K562 (cell line): ENCODE results near the gene EPB41L4B. TPM values are rescaled to one million over a fixed set of nuclear protein-coding genes. Genes with fewer than 3 reads are reported as not detected.

ENCODE experiments used
- ATAC-seq: fragments of 200-7000 bp; cut with Tn5 transposase; 3 replicates; pipeline ENCODE4 v1.9.1; 2020; ENCODE audit warnings: moderate library complexity
- BruUV-seq: library from RNA; stranded (reverse); fragments of 400-500 nt; replicated peaks from 2 replicates; lab custom pipeline; 2021; lab: Mats Ljungman, UMichigan
- CTCF ChIA-PET: fragments of 300-600 bp; formaldehyde crosslinking; extraction: SDS; loops from one replicate; lab custom pipeline; 2021; ENCODE audit warnings: low intra/inter-chr PET ratio; lab: Yijun Ruan, JAX
- POLR2A ChIA-PET: fragments of 300-600, 350-650 bp; sonication (Branson Sonifier 250); formaldehyde crosslinking; extraction: SDS; loops from one replicate; lab custom pipeline; 2021; ENCODE audit warnings: antibody characterized with exemption, inconsistent platforms; lab: Yijun Ruan, JAX
- DNase-seq, 4 experiments: peaks; one replicate each; pipeline versions ENCODE4 v3.0.0 to v3.0.0-alpha.2; 2011 to 2018; ENCODE audit warnings: low spot score in 3 of 4, mixed read lengths in 3 of 4; ENCODE audit errors: extremely low read depth in 1 of 4
- FAIRE-seq: peaks from 2 replicates; lab custom pipeline; 2011; peaks lifted over from hg19 to GRCh38; lab: Jason Lieb, UNC
- H2AFZ ChIP-seq: 2 replicates; pipeline ENCODE4 v1.6.0; 2011; ENCODE audit warnings: low read depth, low read length, control low read depth, inconsistent platforms
- H3K27ac ChIP-seq: fragments of 200-600 bp; 3 replicates; pipeline ENCODE4 v1.8.0; 2011; ENCODE audit warnings: low read depth, mild to moderate bottlenecking, control low read depth, inconsistent platforms, low read length, moderate library complexity, mixed read lengths; ENCODE audit errors: extremely low read depth
- H3K27me3 ChIP-seq, 2 experiments: fragments of 300-600 bp in 1 of 2; 2 replicates in 1 of 2; 3 replicates in 1 of 2; pipeline versions ENCODE4 v1.6.0 to v1.8.0; 2011; ENCODE audit warnings: inconsistent platforms in 2 of 2, low read length in 2 of 2, mild to moderate bottlenecking in 1 of 2, mixed read lengths in 1 of 2, moderate library complexity in 1 of 2; ENCODE audit not compliant: control insufficient read depth in 2 of 2, insufficient read depth in 2 of 2
- H3K36me3 ChIP-seq: fragments of 300-600 bp; 3 replicates; pipeline ENCODE4 v1.8.0; 2011; ENCODE audit warnings: mild to moderate bottlenecking, low read length, inconsistent platforms; ENCODE audit not compliant: control insufficient read depth, insufficient read depth
- H3K4me1 ChIP-seq, 2 experiments: fragments of 200-600 bp in 1 of 2; replicated peaks in 1 of 2; 2 replicates in 1 of 2; 3 replicates in 1 of 2; pipeline versions ENCODE4 v1.5.1 to v1.8.0; 2011; ENCODE audit warnings: inconsistent platforms in 2 of 2, low read length in 2 of 2, mild to moderate bottlenecking in 1 of 2, mixed read lengths in 1 of 2, moderate library complexity in 1 of 2; ENCODE audit not compliant: control insufficient read depth in 2 of 2, insufficient read depth in 2 of 2
- H3K4me2 ChIP-seq: 2 replicates; pipeline ENCODE4 v1.6.1; 2011; ENCODE audit warnings: low read length, control low read depth, inconsistent platforms, mixed read lengths; ENCODE audit not compliant: insufficient read depth
- H3K4me3 ChIP-seq: fragments of 200-600 bp; sonication (generic), shearing (Covaris generic); 2 replicates; pipeline ENCODE4 v1.5.1; 2016; ENCODE audit warnings: control low read depth, inconsistent platforms
- H3K79me2 ChIP-seq: fragments of 200-600 bp; 3 replicates; pipeline ENCODE4 v1.8.0; 2011; ENCODE audit warnings: low read length, inconsistent platforms; ENCODE audit not compliant: control insufficient read depth, insufficient read depth
- H3K9ac ChIP-seq, 2 experiments: 2 replicates each; pipeline versions ENCODE4 v1.6.0 to v1.6.1; 2011; ENCODE audit warnings: low read depth in 2 of 2, low read length in 2 of 2, control low read depth in 1 of 2, inconsistent platforms in 1 of 2, mild to moderate bottlenecking in 1 of 2, mixed read lengths in 1 of 2; ENCODE audit not compliant: insufficient read depth in 1 of 2
- H3K9me1 ChIP-seq: one replicate; pipeline ENCODE4 v1.6.0; 2011; ENCODE audit warnings: inconsistent platforms, mild to moderate bottlenecking, low read length, moderate library complexity; ENCODE audit not compliant: control insufficient read depth, insufficient read depth
- H3K9me3 ChIP-seq: replicated peaks from 2 replicates; pipeline ENCODE4 v1.5.1; 2011; ENCODE audit warnings: low read depth, low read length, inconsistent platforms; ENCODE audit not compliant: control insufficient read depth, insufficient read depth
- H4K20me1 ChIP-seq: replicated peaks from 2 replicates; pipeline ENCODE4 v1.6.1; 2011; ENCODE audit warnings: low read length, inconsistent platforms, mixed read lengths; ENCODE audit not compliant: control insufficient read depth, insufficient read depth
- ADNP ChIP-seq: fragments of 200-800 bp; sonication (Bioruptor generic); IDR thresholded peaks from 2 replicates; pipeline ENCODE4 v1.6.1; 2016; ENCODE audit warnings: missing genetic modification characterization, missing compliant biosample characterization
- HES1 ChIP-seq: fragments of 450-650 bp; IDR thresholded peaks from 2 replicates; pipeline ENCODE4 v1.6.1; 2016; ENCODE audit warnings: low read depth, mild to moderate bottlenecking, moderate library complexity
- HNRNPUL1 ChIP-seq: fragments of 200-400 bp; formaldehyde crosslinking; IDR thresholded peaks from 2 replicates; pipeline ENCODE4 v1.6.1; 2017; ENCODE audit warnings: low read length
- IRF1 ChIP-seq: sonication (generic); formaldehyde crosslinking; IDR thresholded peaks from 2 replicates; pipeline ENCODE4 v1.8.0; 2022; ENCODE audit warnings: missing genetic modification reagents, mild to moderate bottlenecking, borderline replicate concordance
- KDM1A ChIP-seq, 2 experiments: fragments of 450-650 bp; IDR thresholded peaks; 2 replicates each; pipeline ENCODE4 v1.6.1; 2016; ENCODE audit warnings: mild to moderate bottlenecking in 2 of 2
- LEF1 ChIP-seq: fragments of 450-650 bp; IDR thresholded peaks from 2 replicates; pipeline ENCODE4 v1.6.1; 2016; ENCODE audit warnings: mild to moderate bottlenecking
- MAFK ChIP-seq: IDR thresholded peaks from 2 replicates; pipeline ENCODE4 v1.6.1; 2011; ENCODE audit warnings: low read length, improper control_type of control experiment
- MCM5 ChIP-seq: fragments of 450-650 bp; IDR thresholded peaks from 2 replicates; pipeline ENCODE4 v1.6.1; 2016; ENCODE audit warnings: low read depth
- NCOA4 ChIP-seq: fragments of 450-650 bp; IDR thresholded peaks from 2 replicates; pipeline ENCODE4 v1.6.1; 2018; ENCODE audit warnings: mild to moderate bottlenecking; ENCODE audit not compliant: partially characterized antibody
- PRMT5 ChIP-seq: sonication (generic); formaldehyde crosslinking; IDR thresholded peaks from 2 replicates; pipeline ENCODE4 v1.5.0; 2020; ENCODE audit warnings: missing genetic modification reagents
- SLC30A9 ChIP-seq: fragments of 250-450 bp; sonication (Bioruptor Pico); IDR thresholded peaks from 2 replicates; pipeline ENCODE4 v1.8.0; 2022; ENCODE audit warnings: mild to moderate bottlenecking, moderate library complexity
- SMAD3 ChIP-seq: fragments of 450-650 bp; formaldehyde crosslinking; conservative IDR thresholded peaks from 2 replicates; pipeline ENCODE4 v1.4.0; 2020; ENCODE audit warnings: mild to moderate bottlenecking
- SREBF1 ChIP-seq: fragments of 150-350 bp; IDR thresholded peaks from 2 replicates; pipeline ENCODE4 v1.6.1; 2014; ENCODE audit warnings: antibody characterized with exemption, low read depth, low read length, borderline replicate concordance
- TEAD4 ChIP-seq, 2 experiments: sonication (generic) in 1 of 2; formaldehyde crosslinking in 1 of 2; IDR thresholded peaks; 2 replicates each; pipeline versions ENCODE4 v1.6.1 to v1.8.0; 2012 to 2022; ENCODE audit warnings: borderline replicate concordance in 1 of 2, inconsistent platforms in 1 of 2, low read length in 1 of 2, mild to moderate bottlenecking in 1 of 2, missing genetic modification reagents in 1 of 2
- USF2 ChIP-seq: sonication (generic); formaldehyde crosslinking; IDR thresholded peaks from 2 replicates; pipeline ENCODE4 v1.5.0; 2020; ENCODE audit warnings: missing genetic modification reagents
- ZBTB8A ChIP-seq: fragments of 450-650 bp; IDR thresholded peaks from 2 replicates; pipeline ENCODE4 v1.6.1; 2018; ENCODE audit warnings: mild to moderate bottlenecking, moderate library complexity; ENCODE audit not compliant: partially characterized antibody
- ZEB2 ChIP-seq: fragments of 450-650 bp; IDR thresholded peaks from 2 replicates; pipeline ENCODE4 v1.6.1; 2016
- ZNF212 ChIP-seq: fragments of 450-650 bp; formaldehyde crosslinking; IDR thresholded peaks from 2 replicates; pipeline ENCODE4 v1.4.0; 2020; ENCODE audit warnings: mild to moderate bottlenecking
- ZNF24 ChIP-seq: fragments of 450-650 bp; IDR thresholded peaks from 2 replicates; pipeline ENCODE4 v1.6.1; 2016
- ZNF444 ChIP-seq: fragments of 250-450 bp; sonication (Bioruptor Pico); IDR thresholded peaks from 2 replicates; pipeline ENCODE4 v1.4.0; 2020; ENCODE audit warnings: mild to moderate bottlenecking, moderate library complexity
- WGBS: fragments of 100-300 bp; shearing (Covaris generic); methylation state at CpG from one replicate; pipeline ENCODE4 v1.1.6; 2016; ENCODE audit warnings: low coverage, mixed read lengths; ENCODE audit not compliant: insufficient coverage; ENCODE audit errors: missing lambda C conversion rate; 5-methylcytosine and 5-hydroxymethylcytosine counted together
- in situ Hi-C: fragments of 300-500 bp; cut with MboI; formaldehyde crosslinking; loops from 4 replicates; pipeline ENCODE4 v1.15.0; 2018; ENCODE audit warnings: inconsistent platforms, mixed read lengths
- intact Hi-C: fragments of 100-400 bp; cut with micrococcal nuclease; formaldehyde crosslinking; loops from 2 replicates; pipeline ENCODE4 v1.14.2; 2022
- polyA plus RNA-seq, 8 experiments: library from polyadenylated mRNA; depleted of rRNA in 4 of 8; stranded (reverse) in 5 of 8; unstranded in 3 of 8; fragments of >200 nt; fragmentation: Nextera tagmentation in 2 of 8; fragmentation: Illumina TruSeq in 1 of 8; extraction: Ambion mirVana in 2 of 8; extraction: Trizol in 1 of 8; gene quantifications; 2 replicates each; pipeline versions ENCODE4 v1.2.1 to v1.2.3, GENCODE V29; 2011 to 2014; ENCODE audit warnings: inconsistent platforms in 1 of 8, missing spikeins in 1 of 8
- total RNA-seq, 7 experiments: library from RNA; depleted of rRNA in 6 of 7; stranded (reverse); fragments of >200 nt in 6 of 7; fragmentation: Illumina TruSeq in 2 of 7; extraction: Trizol in 2 of 7; gene quantifications; 2 replicates each; pipeline versions ENCODE4 v1.2.1 to v1.2.3, GENCODE V29; 2011 to 2021; ENCODE audit warnings: low replicate concordance in 1 of 7
- TF ChIP-seq, protein P1 (sequence below): fragments of 450-650 bp; IDR thresholded peaks from 2 replicates; pipeline ENCODE4 v1.6.1; 2014; ENCODE audit warnings: low read depth, mild to moderate bottlenecking, moderate library complexity, borderline replicate concordance

EPB41L4B gene
- total and polyA plus RNA-seq, 9 of the 15 experiments (the other 6 are each of a cell fraction or from before 2014, with no cell fraction given): 0.09 to 0.38 (median 0.21) TPM

- TF ChIP-seq SLC30A9 (CRISPR knock-in tag): no peak
- peak in 1 of 2 experiments; percentile 51; a peak in 1 of 4 replicates for TF ChIP-seq KDM1A (IDR thresholded peaks at IDR 0.05)
- no peak for TF ChIP-seq PRMT5 (CRISPR knock-in tag)
- TF ChIP-seq ZNF444: no peak
- peak; percentile 26; the same call in 1 of the 2 replicates for TF ChIP-seq ADNP (tag)
- TF ChIP-seq NCOA4: no peak
- no peak for TF ChIP-seq USF2 (CRISPR knock-in tag)
- TF ChIP-seq LEF1: no peak
Measured at GRCh38 chr9:109176963-109177362, 143.9 kb downstream of the EPB41L4B start (continued).

GRCh38 chr9:109176386-109176785, 144.5 kb downstream of the EPB41L4B start:
- POLR2A ChIA-PET: no interaction called here
- ATAC-seq: no peak
- Histone ChIP-seq H3K9me1 (no peaks in the 10 kb centered on the region), H3K9me3 (no peaks in the 10 kb centered on the region), H2AFZ (peak overlapping the region; percentile 9; the same call in 1 of the 2 replicates), H3K4me3 (no peak overlapping the region), H3K9ac (no peak overlapping the region; a peak in 1 of 4 replicates), H3K79me2 (no peaks in the 10 kb centered on the region), H3K4me2 (no peak overlapping the region), H3K36me3 (no peaks in the 10 kb centered on the region), H3K27me3 (no peaks in the 10 kb centered on the region), H3K4me1 (peaks cover 0 to 9% of the 10 kb centered on the region in 2 experiments; a peak in 1 of 5 replicates), H3K27ac (no peak overlapping the region), H4K20me1 (no peaks in the 10 kb centered on the region)
- no TSS peak for BruUV-seq
- no peak for DNase-seq
- FAIRE-seq: no peak
- 59% methylated on average over 8 of the region's 8 CpGs for WGBS
- in situ Hi-C loops: no loop called here
- CTCF ChIA-PET: no interaction called here
- intact Hi-C loops: no loop called here
- no peak for TF ChIP-seq SMAD3 (CRISPR knock-in tag)
- TF ChIP-seq HES1: no peak
- TF ChIP-seq, protein P1, sequence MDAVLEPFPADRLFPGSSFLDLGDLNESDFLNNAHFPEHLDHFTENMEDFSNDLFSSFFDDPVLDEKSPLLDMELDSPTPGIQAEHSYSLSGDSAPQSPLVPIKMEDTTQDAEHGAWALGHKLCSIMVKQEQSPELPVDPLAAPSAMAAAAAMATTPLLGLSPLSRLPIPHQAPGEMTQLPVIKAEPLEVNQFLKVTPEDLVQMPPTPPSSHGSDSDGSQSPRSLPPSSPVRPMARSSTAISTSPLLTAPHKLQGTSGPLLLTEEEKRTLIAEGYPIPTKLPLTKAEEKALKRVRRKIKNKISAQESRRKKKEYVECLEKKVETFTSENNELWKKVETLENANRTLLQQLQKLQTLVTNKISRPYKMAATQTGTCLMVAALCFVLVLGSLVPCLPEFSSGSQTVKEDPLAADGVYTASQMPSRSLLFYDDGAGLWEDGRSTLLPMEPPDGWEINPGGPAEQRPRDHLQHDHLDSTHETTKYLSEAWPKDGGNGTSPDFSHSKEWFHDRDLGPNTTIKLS: no peak
- no peak for TF ChIP-seq TEAD4 (IDR thresholded peaks at IDR 0.05; ENCODE audit: low read length)
- TF ChIP-seq TEAD4 (CRISPR knock-in tag; IDR thresholded peaks at IDR 0.05; ENCODE audit: borderline replicate concordance): no peak
- TF ChIP-seq ZNF24: no peak
- no peak for TF ChIP-seq IRF1 (CRISPR knock-in tag)
- no peak for TF ChIP-seq ZBTB8A
- no peak for TF ChIP-seq MAFK
- no peak for TF ChIP-seq HNRNPUL1
- no peak for TF ChIP-seq MCM5
- TF ChIP-seq ZNF212 (CRISPR knock-in tag): no peak
- TF ChIP-seq SREBF1: no peak
- TF ChIP-seq ZEB2: no peak
